ENCODE results near the gene TSPAN11. TPM values are rescaled to one million over a fixed set of nuclear protein-coding genes. Genes with fewer than 3 reads are reported as not detected.

Gene TSPAN11
- total and polyA plus RNA-seq, 2 of the 4 experiments (the other 2 are of a cell fraction) = 0.18 to 0.26 TPM

DNA sequence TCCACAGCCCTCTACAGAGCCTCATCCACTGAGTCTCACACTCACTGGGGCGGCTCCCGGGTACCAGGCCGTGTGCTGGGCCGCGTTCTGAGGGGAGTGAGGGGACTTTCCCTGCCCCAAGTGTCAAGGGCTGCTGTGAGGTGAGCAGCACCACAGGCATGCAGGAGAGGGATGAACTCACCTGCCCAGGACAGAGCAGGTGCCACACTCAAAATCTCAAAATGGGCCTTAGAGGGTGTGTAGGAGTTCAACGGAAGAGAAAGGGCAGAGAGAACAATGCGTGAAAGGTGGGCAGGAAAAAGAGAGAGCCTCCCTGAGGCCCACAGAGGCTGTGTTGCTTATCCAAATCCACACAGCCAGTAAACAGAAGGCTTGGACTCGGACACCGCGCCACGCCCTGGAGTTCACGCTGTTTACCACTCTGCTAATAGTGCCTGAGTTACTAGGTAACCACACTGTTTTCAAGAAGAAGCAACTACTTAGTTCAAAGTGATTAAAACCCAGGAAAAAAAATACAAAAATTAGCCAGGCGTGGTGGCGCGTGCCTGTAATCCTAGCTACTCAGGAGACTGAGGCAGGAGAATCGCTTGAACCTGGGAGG lies 32.7 kb downstream of the TSPAN11 start:
- no peak overlapping the region for H4K91ac ChIP-seq (ENCODE audit: insufficient read depth, low read depth, low read length)
- no peak overlapping the region for H3K27ac ChIP-seq (ENCODE audit: insufficient read depth, low read length)
- TF ChIP-seq BHLHE40 (IDR thresholded peaks at IDR 0.05; ENCODE audit: low read depth, low read length) (no peak), MAFK (IDR thresholded peaks at IDR 0.05; ENCODE audit: low read depth, low read length) (no peak), MAZ (IDR thresholded peaks at IDR 0.05; ENCODE audit: borderline replicate concordance, low read depth, low read length) (no peak), RCOR1 (IDR thresholded peaks at IDR 0.05; ENCODE audit: insufficient replicate concordance, low read length) (no peak), SMC3 (IDR thresholded peaks at IDR 0.05; ENCODE audit: low read depth, low read length) (no peak), RFX5 (IDR thresholded peaks at IDR 0.05; ENCODE audit: low read depth, low read length) (no peak), NFE2L2 (IDR thresholded peaks at IDR 0.05; ENCODE audit: low read depth, low read length) (no peak), CEBPB (IDR thresholded peaks at IDR 0.05; ENCODE audit: low read depth, low read length) (no peak)
- TF ChIP-seq, protein P1, sequence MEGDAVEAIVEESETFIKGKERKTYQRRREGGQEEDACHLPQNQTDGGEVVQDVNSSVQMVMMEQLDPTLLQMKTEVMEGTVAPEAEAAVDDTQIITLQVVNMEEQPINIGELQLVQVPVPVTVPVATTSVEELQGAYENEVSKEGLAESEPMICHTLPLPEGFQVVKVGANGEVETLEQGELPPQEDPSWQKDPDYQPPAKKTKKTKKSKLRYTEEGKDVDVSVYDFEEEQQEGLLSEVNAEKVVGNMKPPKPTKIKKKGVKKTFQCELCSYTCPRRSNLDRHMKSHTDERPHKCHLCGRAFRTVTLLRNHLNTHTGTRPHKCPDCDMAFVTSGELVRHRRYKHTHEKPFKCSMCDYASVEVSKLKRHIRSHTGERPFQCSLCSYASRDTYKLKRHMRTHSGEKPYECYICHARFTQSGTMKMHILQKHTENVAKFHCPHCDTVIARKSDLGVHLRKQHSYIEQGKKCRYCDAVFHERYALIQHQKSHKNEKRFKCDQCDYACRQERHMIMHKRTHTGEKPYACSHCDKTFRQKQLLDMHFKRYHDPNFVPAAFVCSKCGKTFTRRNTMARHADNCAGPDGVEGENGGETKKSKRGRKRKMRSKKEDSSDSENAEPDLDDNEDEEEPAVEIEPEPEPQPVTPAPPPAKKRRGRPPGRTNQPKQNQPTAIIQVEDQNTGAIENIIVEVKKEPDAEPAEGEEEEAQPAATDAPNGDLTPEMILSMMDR (conservative IDR thresholded peaks at IDR 0.05; ENCODE audit: low read depth, low read length) = no peak
- TF ChIP-seq, protein P2, sequence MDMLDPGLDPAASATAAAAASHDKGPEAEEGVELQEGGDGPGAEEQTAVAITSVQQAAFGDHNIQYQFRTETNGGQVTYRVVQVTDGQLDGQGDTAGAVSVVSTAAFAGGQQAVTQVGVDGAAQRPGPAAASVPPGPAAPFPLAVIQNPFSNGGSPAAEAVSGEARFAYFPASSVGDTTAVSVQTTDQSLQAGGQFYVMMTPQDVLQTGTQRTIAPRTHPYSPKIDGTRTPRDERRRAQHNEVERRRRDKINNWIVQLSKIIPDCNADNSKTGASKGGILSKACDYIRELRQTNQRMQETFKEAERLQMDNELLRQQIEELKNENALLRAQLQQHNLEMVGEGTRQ (IDR thresholded peaks at IDR 0.05; ENCODE audit: low read depth, low read length) = no peak
- in situ Hi-C loops (cut with MboI; ENCODE audit: low sequenced_read_pairs) = no loop called here
- WGBS, 2 experiments (ENCODE audit: extremely low coverage in 2 of 2, insufficient read length in 1 of 2) = 96% methylated on average over 4 of the region's 16 CpGs; no CpG with 5 or more reads in 1 of the 2 experiments
- no peaks in the 10 kb centered on the region for H3K9me3 ChIP-seq (ENCODE audit: control insufficient read depth, insufficient read depth, low read length)
- no TSS peak for BruUV-seq (replicated peaks)
- H4K5ac ChIP-seq (ENCODE audit: low read depth, low read length) = no peak overlapping the region
- no peak overlapping the region for H3K14ac ChIP-seq (replicated peaks; ENCODE audit: low read depth, low read length)
- ChIA-PET CTCF (interaction anchor here (0.6 kb wide), 1 partner anchor 62 kb away, joined by 3 read pairs; no protein-coding TSS in a partner anchor), POLR2A (ENCODE audit: unreplicated experiment) (no interaction called here)
- H2AK9ac ChIP-seq (replicated peaks; ENCODE audit: low read depth, low read length, poor library complexity) = no peak overlapping the region
- intact Hi-C loops (cut with micrococcal nuclease) = no loop called here
- no peak overlapping the region for H2BK20ac ChIP-seq (ENCODE audit: low read depth, low read length)
- no peak overlapping the region for H3K23ac ChIP-seq (ENCODE audit: low read depth, low read length)
- peaks cover 5% of the 10 kb centered on the region for H3K27me3 ChIP-seq (ENCODE audit: control insufficient read depth, insufficient read depth, low read length)
- no peak overlapping the region for H3K56ac ChIP-seq (ENCODE audit: extremely low read depth, insufficient read depth, low read length)
- H2AK5ac ChIP-seq (ENCODE audit: low read depth, low read length) = no peak overlapping the region
- no peak overlapping the region for H2BK120ac ChIP-seq (ENCODE audit: low read depth, low read length)
- DNase-seq = no peak
- no peak overlapping the region for H4K8ac ChIP-seq (ENCODE audit: low read depth in 2 of 2, low read length in 2 of 2)
- no peak overlapping the region for H3K18ac ChIP-seq (ENCODE audit: low read depth, low read length)
- H3K36me3 ChIP-seq (ENCODE audit: control insufficient read depth, insufficient read depth, low read length) = no peaks in the 10 kb centered on the region
- dilution Hi-C loops (cut with HindIII; ENCODE audit: low sequenced_read_pairs, unreplicated experiment) = no loop called here
- no peak overlapping the region for H3K4me3 ChIP-seq (ENCODE audit: insufficient read depth, low read depth, low read length)
- H3K79me1 ChIP-seq (ENCODE audit: low read depth in 1 of 2, low read length in 2 of 2) = no peaks in the 10 kb centered on the region
- H3K9me1 ChIP-seq (ENCODE audit: insufficient read depth, low read length) = no peaks in the 10 kb centered on the region; the same call in 1 of the 2 replicates
- H2BK15ac ChIP-seq (ENCODE audit: low read depth, low read length) = no peak overlapping the region
- H3K4me2 ChIP-seq (ENCODE audit: low read depth, low read length) = no peak overlapping the region
- H3K9ac ChIP-seq (ENCODE audit: low read depth, low read length) = no peak overlapping the region
- no peak overlapping the region for H3K4ac ChIP-seq (ENCODE audit: low read depth, low read length)
- ATAC-seq (ENCODE audit: low read depth) = no peak
- no peak overlapping the region for H2AFZ ChIP-seq (replicated peaks; ENCODE audit: low read length, poor library complexity)
- no peaks in the 10 kb centered on the region for H4K20me1 ChIP-seq (ENCODE audit: insufficient read depth, low read length)
- no peaks in the 10 kb centered on the region for H3K4me1 ChIP-seq (ENCODE audit: control insufficient read depth, insufficient read depth, low read length)
- H2BK5ac ChIP-seq (ENCODE audit: low read depth, low read length, poor library complexity, severe bottlenecking) = no peak overlapping the region

Data from IMR-90 (cell line).